Heart right ventricle (tissue), 16 donors: ENCODE measurements around the gene MAPK8IP2. TPM values are rescaled to one million over a fixed set of nuclear protein-coding genes. Genes with fewer than 3 reads are reported as not detected.
A peak's percentile ranks its signal among the peaks of the same experiment; 100 is the strongest.

Experiments used
- ATAC-seq, 8 donors: fragments of 200-7000 bp; cut with Tn5 transposase; one replicate each; pipeline ENCODE4 v1.9.1; 2020; ENCODE audit warnings: mild to moderate bottlenecking in 8 of 8, moderate library complexity in 8 of 8, moderate number of reproducible peaks in 1 of 8
- DNase-seq, 2 donors: peaks; one replicate each; pipeline ENCODE4 v3.0.0-alpha.2; 2020
- H3K27ac ChIP-seq, 10 donors: fragments of 200-600 bp; sonication (generic) in 2 of 10; one replicate each; pipeline versions ENCODE4 v1.5.0 to v1.8.0; 2020 to 2022; ENCODE audit warnings: mild to moderate bottlenecking in 3 of 10
- H3K27me3 ChIP-seq, 7 donors: fragments of 200-600 bp; one replicate each; pipeline ENCODE4 v1.8.0; 2021 to 2022; ENCODE audit warnings: mild to moderate bottlenecking in 2 of 7
- H3K36me3 ChIP-seq, 9 donors: fragments of 200-600 bp; sonication (generic) in 1 of 9; one replicate each; pipeline versions ENCODE4 v1.5.0 to v1.8.0; 2020 to 2022; ENCODE audit warnings: mild to moderate bottlenecking in 2 of 9
- H3K4me1 ChIP-seq, 9 donors: fragments of 200-600 bp; sonication (generic) in 1 of 9; one replicate each; pipeline versions ENCODE4 v1.5.0 to v1.8.0; 2020 to 2022; ENCODE audit warnings: mild to moderate bottlenecking in 4 of 9
- H3K4me3 ChIP-seq, 10 donors: fragments of 200-600 bp; sonication (generic) in 2 of 10; one replicate each; pipeline versions ENCODE4 v1.5.0 to v1.8.0; 2020 to 2022; ENCODE audit warnings: mild to moderate bottlenecking in 7 of 10, moderate library complexity in 2 of 10
- H3K9me3 ChIP-seq, 11 donors: fragments of 200-600 bp in 10 of 11; sonication (generic) in 2 of 11; one replicate each; pipeline versions ENCODE4 v1.5.0 to v1.8.0; 2013 to 2022; ENCODE audit warnings: mild to moderate bottlenecking in 2 of 11, control low read depth in 1 of 11, moderate library complexity in 1 of 11
- CTCF ChIP-seq, 9 donors: fragments of 200-600 bp; sonication (generic) in 2 of 9; IDR thresholded peaks; one replicate each; pipeline versions ENCODE4 v1.5.0 to v1.8.0; 2021 to 2022; ENCODE audit warnings: antibody characterized with exemption in 9 of 9, mild to moderate bottlenecking in 5 of 9, moderate library complexity in 1 of 9
- WGBS, 2 donors: extraction: QIAGEN DNeasy Blood & Tissue Kit; methylation state at CpG; one replicate each; pipeline ENCODE4 v1.1.7; 2013; ENCODE audit warnings: inconsistent platforms in 1 of 2; 5-methylcytosine and 5-hydroxymethylcytosine counted together
- intact Hi-C, 10 donors: fragments of 100-400 bp; cut with DNase I; formaldehyde crosslinking; loops; one replicate each; pipeline versions ENCODE4 v1.11.1 to v1.14.2; 2022
- polyA plus RNA-seq, 2 donors: library from polyadenylated mRNA; stranded (reverse); fragments of 200-250 nt; gene quantifications; one replicate each; pipeline ENCODE4 v1.2.3, GENCODE V29; 2013
- total RNA-seq, 10 donors: library from RNA; stranded (reverse); fragmentation: NEBNext Ultra II Directional in 3 of 10; extraction: Animal tissue kit (Norgen Biotek cat#: 25700) in 3 of 10; gene quantifications; one replicate each; pipeline versions ENCODE4 v1.2.1 to v1.2.4, GENCODE V29; 2021 to 2023
- donor health status: Arrhythmogenic right ventricular cardiomyopathy.
- donor health status: ischemic (EF 13 %, LVEDD 7.1; RV severe dilation, severe dysfunction).
- donor health status: healthy with polysubstance abuse.
- donor health status: DM: no; HTN: yes; CAD: no.
- donor health status: DM: no; HTN: no; CAD: no.
- donor health status: ischemic (EF 25% LVEDD 6.9; RV normal size, moderate dysfunction).
- donor health status: ischemic (EF 25% LVEDD 5.7; RV mildly dilated, moderate dysfunction).
- donor health status: healthy.
- donor health status: DM: yes; HTN: yes; CAD: no.
- donor health status: Ischemic cardiomyopathy.
- donor health status: ischemic (EF 35%, LVEDD 5.7; RV mildly dilated, moderate dysfunction).
- donor health status: nonischemic (EF 11% LVEDD 7.7; RV severe dilation, severe dysfunction).
- donor health status: DM: yes; HTN: yes; CAD: no.
- donor health status: PGD.
- donor health status: ischemic (EF 29% LVEDD 5.4; RV normal size, mild dysfunction).
- donor health status: nonischemic (EF 23%, LVEDD 6.1; RV moderate dilation, normal function).

The MAPK8IP2 gene
- total and polyA plus RNA-seq, 12 donors: 0.08 to 0.52 (median 0.27) TPM

- 84 to 86% methylated on average over 3 of the region's 3 CpGs for WGBS, 2 donors
- ATAC-seq (no peak), DNase-seq (no peak)
- intact Hi-C loops: loop anchor here in 1 of 10 donors (5.0 kb wide), 1 partner anchor 33 kb away; the partner anchor contains the start of gene SCO2
- Histone ChIP-seq H3K27me3 (no peaks in the 10 kb centered on the region), H3K4me3 (no peak overlapping the region), H3K27ac (no peak overlapping the region), H3K9me3 (no peaks in the 10 kb centered on the region), H3K36me3 (no peaks in the 10 kb centered on the region), H3K4me1 (peaks cover 0 to 20% (median 7%) of the 10 kb centered on the region in 9 donors)
- no peak for TF ChIP-seq CTCF (IDR thresholded peaks at IDR 0.05)
Observed at GRCh38 chr22:50560034-50560433, 40.6 kb upstream of the MAPK8IP2 start.

- H3K36me3 ChIP-seq: no peaks in the 10 kb centered on the region
- no peaks in the 10 kb centered on the region for H3K27me3 ChIP-seq
- H3K27ac ChIP-seq: no peak overlapping the region
- WGBS, 2 donors: 71 to 81% methylated on average over 21 to 23 of the region's 34 CpGs
- no peak for TF ChIP-seq CTCF (IDR thresholded peaks at IDR 0.05)
- ATAC-seq (no peak), DNase-seq (no peak)
- H3K9me3 ChIP-seq: no peaks in the 10 kb centered on the region
- H3K4me1 ChIP-seq: peaks cover 0 to 20% (median 7%) of the 10 kb centered on the region in 9 donors
- intact Hi-C loops: loop anchor here in 2 of 10 donors (2.0 to 5.0 kb wide), 2 partner anchors 21 to 34 kb away; partner anchors contain the start of genes CHKB (in 1 of the 2) and SCO2 (in 1 of the 2)
- no peak overlapping the region for H3K4me3 ChIP-seq
Observed at GRCh38 chr22:50561401-50562358, 38.9 kb upstream of the MAPK8IP2 start.

GRCh38 chr22:50562523-50563412 is 37.8 kb upstream of the MAPK8IP2 start, which contains the start of gene SYCE3:
SYCE3 (minus strand) TSS chr22:50562919; CDS start chr22:50556405, 6,514 bp downstream.
- H3K27me3 ChIP-seq: no peaks in the 10 kb centered on the region
- H3K4me3 ChIP-seq: peak within 1 kb of the TSS; percentile 44 to 87 (median 65)
- intact Hi-C loops: loop anchor here in 2 of 10 donors (2.0 to 5.0 kb wide), 2 partner anchors 20 to 35 kb away; partner anchors contain the start of genes CHKB (in 1 of the 2) and SCO2 (in 1 of the 2)
- H3K4me1 ChIP-seq: peaks cover 0 to 20% (median 7%) of the 10 kb centered on the region in 9 donors
- H3K36me3 ChIP-seq: peaks cover 0 to 8% (median 0%) of the 10 kb centered on the region in 9 donors
- ATAC-seq (peak; percentile 94 to 98 (median 96)), DNase-seq (peak; percentile 97)
- peak within 1 kb of the TSS; percentile 47 to 91 (median 86) for H3K27ac ChIP-seq
- no peaks in the 10 kb centered on the region for H3K9me3 ChIP-seq
- 3 to 7% methylated on average over 51 to 61 of the region's 61 CpGs for WGBS, 2 donors
- TF ChIP-seq CTCF (IDR thresholded peaks at IDR 0.05): peak; percentile 88 to 99 (median 98)
